Measurements from ENCODE around the gene DPYSL3. TPM values are rescaled to one million over a fixed set of nuclear protein-coding genes. Genes with fewer than 3 reads are reported as not detected.

DPYSL3 gene
- polyA plus RNA-seq, 1 experiment, result 139 TPM

DNA sequence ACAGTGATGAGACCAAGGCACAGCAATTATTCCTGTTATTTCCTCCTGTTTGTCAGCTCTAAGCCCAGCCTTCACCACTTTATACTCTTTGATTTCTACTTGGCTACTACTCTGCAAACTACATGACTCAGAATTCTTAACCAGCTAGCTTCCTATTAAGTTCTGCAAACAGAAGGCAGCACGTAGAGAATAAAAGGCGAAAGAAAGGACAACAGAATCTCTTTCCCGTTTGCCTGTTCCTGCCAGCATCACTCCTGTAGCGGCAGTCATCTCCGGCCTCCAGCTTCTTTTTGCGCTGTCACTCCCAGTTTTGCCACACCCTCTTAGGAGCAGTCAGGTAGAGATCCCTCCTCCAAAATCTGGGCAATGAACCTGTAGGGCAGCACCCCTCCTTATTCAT is 29.9 kb downstream of the DPYSL3 start:
- POLR2A ChIA-PET, result no interaction called here
- CTCF ChIA-PET, result interaction anchor here (0.7 to 4.3 kb wide), 2 partner anchors 15 to 24 kb away, joined by 3 to 21 read pairs; no protein-coding TSS in a partner anchor
- H3K27ac ChIP-seq (ENCODE audit: low read depth, low read length), result no peak overlapping the region
- H3K27me3 ChIP-seq (ENCODE audit: control insufficient read depth, insufficient read depth, low read length), result no peaks in the 10 kb centered on the region
- H3K4me3 ChIP-seq (ENCODE audit: low read depth, low read length), result no peak overlapping the region
- no peaks in the 10 kb centered on the region for H3K9me3 ChIP-seq (ENCODE audit: control insufficient read depth, insufficient read depth, low read length)
- no peak for DNase-seq (ENCODE audit: low read depth, low spot score)
- TF ChIP-seq CTCF (IDR thresholded peaks at IDR 0.05; ENCODE audit: low read depth, low read length), result no peak

- DNase-seq (ENCODE audit: low read depth, low spot score), result no peak
- TF ChIP-seq CTCF (IDR thresholded peaks at IDR 0.05; ENCODE audit: low read depth, low read length), result no peak
- CTCF ChIA-PET, result interaction anchor here (1.3 to 4.3 kb wide), 2 partner anchors 15 to 25 kb away, joined by 4 to 21 read pairs; no protein-coding TSS in a partner anchor
- Histone ChIP-seq H3K27ac (ENCODE audit: low read depth, low read length) (no peak overlapping the region), H3K27me3 (ENCODE audit: control insufficient read depth, insufficient read depth, low read length) (no peaks in the 10 kb centered on the region), H3K4me3 (ENCODE audit: low read depth, low read length) (no peak overlapping the region), H3K9me3 (ENCODE audit: control insufficient read depth, insufficient read depth, low read length) (no peaks in the 10 kb centered on the region)
- POLR2A ChIA-PET, result no interaction called here
These were observed 30.4 kb downstream of the DPYSL3 start for GRCh38 chr5:147479444-147479843.

GRCh38 chr5:147474140-147474539 is 35.7 kb downstream of the DPYSL3 start:
- H3K4me3 ChIP-seq (ENCODE audit: low read depth, low read length), result no peak overlapping the region
- H3K27ac ChIP-seq (ENCODE audit: low read depth, low read length), result no peak overlapping the region
- ChIA-PET POLR2A (no interaction called here), CTCF (interaction anchor here (1.6 to 2.2 kb wide), 2 partner anchors 20 to 104 kb away, joined by 8 to 9 read pairs; no protein-coding TSS in a partner anchor)
- H3K9me3 ChIP-seq (ENCODE audit: control insufficient read depth, insufficient read depth, low read length), result no peaks in the 10 kb centered on the region
- DNase-seq (ENCODE audit: low read depth, low spot score), result no peak
- TF ChIP-seq CTCF (IDR thresholded peaks at IDR 0.05; ENCODE audit: low read depth, low read length), result no peak
- H3K27me3 ChIP-seq (ENCODE audit: control insufficient read depth, insufficient read depth, low read length), result no peaks in the 10 kb centered on the region

GRCh38 chr5:147472664-147473475 is 37.0 kb downstream of the DPYSL3 start:
- no peak overlapping the region for H3K27ac ChIP-seq (ENCODE audit: low read depth, low read length)
- ChIA-PET CTCF (interaction anchor here (0.7 to 2.2 kb wide), 5 partner anchors 8 to 105 kb away, joined by 3 to 9 read pairs (median 5); no protein-coding TSS in a partner anchor), POLR2A (no interaction called here)
- TF ChIP-seq CTCF (IDR thresholded peaks at IDR 0.05; ENCODE audit: low read depth, low read length), result no peak
- no peak for DNase-seq (ENCODE audit: low read depth, low spot score)
- no peaks in the 10 kb centered on the region for H3K27me3 ChIP-seq (ENCODE audit: control insufficient read depth, insufficient read depth, low read length)
- no peaks in the 10 kb centered on the region for H3K9me3 ChIP-seq (ENCODE audit: control insufficient read depth, insufficient read depth, low read length)
- no peak overlapping the region for H3K4me3 ChIP-seq (ENCODE audit: low read depth, low read length)

DNA sequence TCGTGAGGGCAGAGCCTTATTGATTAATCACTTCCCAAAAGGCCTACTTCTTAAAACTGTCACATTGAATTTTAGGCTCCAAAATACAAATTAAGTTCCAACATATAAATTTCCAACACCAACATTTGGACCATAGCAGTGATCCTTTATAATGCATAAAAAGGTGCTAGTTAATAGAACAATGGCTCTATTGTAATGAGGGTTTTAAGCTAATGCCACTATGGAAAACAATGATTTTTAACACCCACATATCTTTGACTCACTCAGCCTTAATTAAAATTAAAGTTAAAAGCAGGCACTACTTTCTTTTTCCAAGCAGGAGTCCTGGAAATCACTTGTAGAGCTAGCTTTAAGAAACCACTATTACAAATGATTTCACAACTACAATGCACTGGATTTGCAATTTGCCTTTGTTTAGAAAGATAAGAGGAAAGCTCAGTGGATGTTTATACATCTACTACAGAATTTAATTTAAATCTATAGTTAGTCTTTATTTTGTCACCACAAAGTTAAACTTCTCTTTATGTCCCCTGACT is 41.8 kb downstream of the DPYSL3 start:
- H3K4me3 ChIP-seq (ENCODE audit: low read depth, low read length), result no peak overlapping the region
- ChIA-PET POLR2A (no interaction called here), CTCF (interaction anchor here (0.8 to 5.2 kb wide), 6 partner anchors 14 to 279 kb away, joined by 3 to 28 read pairs (median 6); no protein-coding TSS in a partner anchor)
- no peak for DNase-seq (ENCODE audit: low read depth, low spot score)
- H3K27me3 ChIP-seq (ENCODE audit: control insufficient read depth, insufficient read depth, low read length), result no peaks in the 10 kb centered on the region
- H3K27ac ChIP-seq (ENCODE audit: low read depth, low read length), result no peak overlapping the region
- no peaks in the 10 kb centered on the region for H3K9me3 ChIP-seq (ENCODE audit: control insufficient read depth, insufficient read depth, low read length)
- no peak for TF ChIP-seq CTCF (IDR thresholded peaks at IDR 0.05; ENCODE audit: low read depth, low read length)

Measured in AG04450 (cell line).